IMR-90 (cell line): ENCODE results near the gene PHOSPHO1. TPM values are rescaled to one million over a fixed set of nuclear protein-coding genes. Genes with fewer than 3 reads are reported as not detected.
"Not testable (repeated sequence)": the region's sequence is repeated elsewhere in the genome, so short reads cannot be mapped to it uniquely, and the experiment has no call there.

Experiments used
- ATAC-seq: fragments of 200-7000 bp; cut with Tn5 transposase; 2 replicates; pipeline ENCODE4 v1.9.1; 2020; ENCODE audit warnings: low read depth, mild to moderate bottlenecking, moderate library complexity
- BruUV-seq: library from RNA; stranded (reverse); fragments of 400-500 nt; replicated peaks from 2 replicates; lab custom pipeline; 2021; lab: Mats Ljungman, UMichigan
- CTCF ChIA-PET: fragments of 300-600 bp; formaldehyde crosslinking; extraction: SDS; loops from one replicate; lab custom pipeline; 2021; ENCODE audit warnings: antibody characterized with exemption; lab: Yijun Ruan, JAX
- POLR2A ChIA-PET: fragments of 300-600 bp; sonication (Branson Sonifier 250); formaldehyde crosslinking; loops from one replicate; lab custom pipeline; 2022; ENCODE audit warnings: antibody characterized with exemption; ENCODE audit not compliant: unreplicated experiment; lab: Charles Lee
- DNase-seq: peaks from one replicate; pipeline ENCODE4 v3.0.0; 2013
- H2AFZ ChIP-seq: replicated peaks from 2 replicates; pipeline ENCODE3; 2013; ENCODE audit warnings: low read length, mild to moderate bottlenecking; ENCODE audit not compliant: poor library complexity
- H2AK5ac ChIP-seq: 2 replicates; pipeline ENCODE4 v1.6.1; 2013; ENCODE audit warnings: low read depth, low read length, inconsistent platforms
- H2AK9ac ChIP-seq: replicated peaks from 2 replicates; pipeline ENCODE3; 2013; ENCODE audit warnings: mild to moderate bottlenecking, low read depth, low read length, moderate library complexity; ENCODE audit not compliant: poor library complexity
- H2BK120ac ChIP-seq: 2 replicates; pipeline ENCODE4 v1.6.1; 2013; ENCODE audit warnings: low read depth, low read length, inconsistent platforms
- H2BK15ac ChIP-seq: 3 replicates; pipeline ENCODE4 v1.6.1; 2013; ENCODE audit warnings: low read depth, low read length, inconsistent platforms
- H2BK20ac ChIP-seq: 2 replicates; pipeline ENCODE4 v1.6.1; 2013; ENCODE audit warnings: low read depth, mild to moderate bottlenecking, inconsistent platforms, low read length, moderate library complexity
- H2BK5ac ChIP-seq: 2 replicates; pipeline ENCODE4 v1.6.1; 2013; ENCODE audit warnings: mild to moderate bottlenecking, low read depth, low read length, inconsistent platforms; ENCODE audit not compliant: poor library complexity, severe bottlenecking
- H3K14ac ChIP-seq: replicated peaks from 2 replicates; pipeline ENCODE4 v1.6.1; 2013; ENCODE audit warnings: low read depth, low read length, inconsistent platforms
- H3K18ac ChIP-seq: 2 replicates; pipeline ENCODE4 v1.6.1; 2013; ENCODE audit warnings: low read depth, low read length, control low read depth
- H3K23ac ChIP-seq: 2 replicates; pipeline ENCODE4 v1.6.1; 2013; ENCODE audit warnings: low read depth, low read length, inconsistent platforms
- H3K27ac ChIP-seq: 2 replicates; pipeline ENCODE4 v1.5.1; 2013; ENCODE audit warnings: mild to moderate bottlenecking, control low read depth, low read length; ENCODE audit not compliant: insufficient read depth
- H3K27me3 ChIP-seq: 2 replicates; pipeline ENCODE4 v1.6.1; 2013; ENCODE audit warnings: low read length; ENCODE audit not compliant: control insufficient read depth, insufficient read depth
- H3K36me3 ChIP-seq: 2 replicates; pipeline ENCODE4 v1.6.1; 2013; ENCODE audit warnings: low read length, mixed read lengths; ENCODE audit not compliant: control insufficient read depth, insufficient read depth
- H3K4ac ChIP-seq: 2 replicates; pipeline ENCODE4 v1.6.1; 2013; ENCODE audit warnings: low read depth, low read length, inconsistent platforms
- H3K4me1 ChIP-seq: 2 replicates; pipeline ENCODE4 v1.6.1; 2013; ENCODE audit warnings: low read length, mixed read lengths; ENCODE audit not compliant: control insufficient read depth, insufficient read depth
- H3K4me2 ChIP-seq: 2 replicates; pipeline ENCODE4 v1.6.1; 2013; ENCODE audit warnings: low read depth, mild to moderate bottlenecking, control low read depth, low read length, moderate library complexity
- H3K4me3 ChIP-seq: 2 replicates; pipeline ENCODE4 v1.5.1; 2013; ENCODE audit warnings: low read depth, mild to moderate bottlenecking, control low read depth, low read length, moderate library complexity; ENCODE audit not compliant: insufficient read depth
- H3K56ac ChIP-seq: 2 replicates; pipeline ENCODE4 v1.6.1; 2013; ENCODE audit warnings: low read length, inconsistent platforms; ENCODE audit not compliant: insufficient read depth; ENCODE audit errors: extremely low read depth
- H3K79me1 ChIP-seq, 2 experiments: 2 replicates each; pipeline ENCODE4 v1.6.1; 2013; ENCODE audit warnings: low read length in 2 of 2, inconsistent platforms in 1 of 2, low read depth in 1 of 2
- H3K9ac ChIP-seq: 2 replicates; pipeline ENCODE4 v1.6.1; 2013; ENCODE audit warnings: low read depth, low read length, control low read depth
- H3K9me1 ChIP-seq: 2 replicates; pipeline ENCODE4 v1.6.1; 2013; ENCODE audit warnings: low read length, inconsistent platforms; ENCODE audit not compliant: insufficient read depth
- H3K9me3 ChIP-seq: 2 replicates; pipeline ENCODE4 v1.6.1; 2013; ENCODE audit warnings: low read length; ENCODE audit not compliant: control insufficient read depth, insufficient read depth
- H4K20me1 ChIP-seq: 2 replicates; pipeline ENCODE4 v1.6.1; 2013; ENCODE audit warnings: low read length, inconsistent platforms; ENCODE audit not compliant: insufficient read depth
- H4K5ac ChIP-seq: 2 replicates; pipeline ENCODE4 v1.6.1; 2013; ENCODE audit warnings: mild to moderate bottlenecking, low read depth, low read length, control low read depth
- H4K8ac ChIP-seq, 2 experiments: 2 replicates each; pipeline ENCODE4 v1.6.1; 2013; ENCODE audit warnings: low read depth in 2 of 2, low read length in 2 of 2, control low read depth in 1 of 2, inconsistent platforms in 1 of 2
- H4K91ac ChIP-seq: 2 replicates; pipeline ENCODE4 v1.6.1; 2013; ENCODE audit warnings: low read depth, low read length, inconsistent platforms; ENCODE audit not compliant: insufficient read depth
- WGBS, 2 experiments: methylation state at CpG; one replicate each; pipeline versions ENCODE4 v1.1.5 to v1.1.7; 2013; ENCODE audit warnings: missing lambda C conversion rate in 2 of 2; ENCODE audit not compliant: insufficient read length in 1 of 2; ENCODE audit errors: extremely low coverage in 2 of 2; 5-methylcytosine and 5-hydroxymethylcytosine counted together
- dilution Hi-C: fragments of 300-500 bp; cut with HindIII; formaldehyde crosslinking; loops from one replicate; pipeline ENCODE4 v1.14.3; 2018; ENCODE audit warnings: low sequenced_read_pairs; ENCODE audit not compliant: unreplicated experiment
- in situ Hi-C: fragments of 300-500 bp; cut with MboI; formaldehyde crosslinking; loops from 3 replicates; pipeline ENCODE4 v1.14.3; 2019; ENCODE audit warnings: low sequenced_read_pairs, inconsistent platforms, mixed read lengths
- intact Hi-C: fragments of 100-400 bp; cut with micrococcal nuclease; formaldehyde crosslinking; loops from 2 replicates; pipeline ENCODE4 v1.10.0; 2022
- polyA plus RNA-seq, 3 experiments: library from polyadenylated mRNA; depleted of rRNA; stranded (reverse); fragments of >200 nt; gene quantifications; 2 replicates each; pipeline ENCODE4 v1.2.3, GENCODE V29; 2012; ENCODE audit warnings: low replicate concordance in 1 of 3
- total RNA-seq: library from RNA; depleted of rRNA; stranded (reverse); fragments of >200 nt; gene quantifications from 2 replicates; pipeline ENCODE4 v1.2.3, GENCODE V29; 2012

PHOSPHO1 gene
- total and polyA plus RNA-seq, 2 of the 4 experiments (the other 2 are of a cell fraction): under 0.01 to 0.48 TPM

DNA sequence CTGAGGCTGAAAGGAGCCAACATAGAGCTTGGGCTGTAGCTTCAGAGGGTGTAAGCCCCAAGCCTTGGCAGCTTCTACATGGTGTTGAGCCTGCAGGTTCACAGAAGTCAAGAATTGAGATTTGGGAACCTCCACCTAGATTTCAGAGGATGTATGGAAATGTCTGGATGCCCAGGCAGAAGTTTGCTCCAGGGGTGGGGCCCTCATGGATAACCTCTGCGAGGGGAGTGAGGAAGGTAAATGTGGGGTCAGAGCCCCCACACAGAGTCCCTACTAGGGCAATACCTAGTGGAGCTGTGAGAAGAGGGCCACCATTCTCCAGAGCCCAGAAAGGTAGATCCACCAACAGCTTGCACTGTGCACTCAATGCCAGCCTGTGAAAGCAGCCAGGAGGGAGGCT, 45.2 kb downstream of the PHOSPHO1 start:
- H2BK15ac ChIP-seq, H3K4me1 ChIP-seq, H3K23ac ChIP-seq, H3K36me3 ChIP-seq, H4K8ac ChIP-seq, POLR2A ChIA-PET, H3K4me2 ChIP-seq, DNase-seq, H2BK20ac ChIP-seq, BruUV-seq, H3K27ac ChIP-seq, H3K79me1 ChIP-seq, dilution Hi-C loops, H2BK5ac ChIP-seq, in situ Hi-C loops, CTCF ChIA-PET, H2AFZ ChIP-seq, H4K91ac ChIP-seq, H3K56ac ChIP-seq, H3K9ac ChIP-seq, H3K4me3 ChIP-seq, H3K9me1 ChIP-seq, H3K4ac ChIP-seq, H2AK9ac ChIP-seq, ATAC-seq, H3K27me3 ChIP-seq, H2BK120ac ChIP-seq, H4K5ac ChIP-seq, H2AK5ac ChIP-seq, H3K14ac ChIP-seq, H3K18ac ChIP-seq, H4K20me1 ChIP-seq: not testable (repeated sequence)
- WGBS, 2 experiments: no CpG with 5 or more reads among the region's 1 CpG
- intact Hi-C loops: loop anchor here (10.0 kb wide), 1 partner anchor 121 kb away; no protein-coding TSS in a partner anchor
- peaks cover 17% of the 10 kb centered on the region for H3K9me3 ChIP-seq

GRCh38 chr17:49184522-49184921, 46.1 kb downstream of the PHOSPHO1 start:
- intact Hi-C loops: loop anchor here (10.0 kb wide), 1 partner anchor 120 kb away; no protein-coding TSS in a partner anchor

More at GRCh38 chr17:49184522-49184921, 46.1 kb downstream of the PHOSPHO1 start:
- H3K4me2 ChIP-seq, H3K23ac ChIP-seq, H3K14ac ChIP-seq, H3K27me3 ChIP-seq, DNase-seq, H3K18ac ChIP-seq, H4K5ac ChIP-seq, H3K9ac ChIP-seq, H3K36me3 ChIP-seq, H3K4me1 ChIP-seq, POLR2A ChIA-PET, H3K27ac ChIP-seq, H3K56ac ChIP-seq, ATAC-seq, in situ Hi-C loops, BruUV-seq, H4K91ac ChIP-seq, H2BK120ac ChIP-seq, H4K20me1 ChIP-seq, H3K4me3 ChIP-seq, H2BK15ac ChIP-seq, H3K4ac ChIP-seq, H3K79me1 ChIP-seq, H2AFZ ChIP-seq, H2BK5ac ChIP-seq, H3K9me1 ChIP-seq, dilution Hi-C loops, H2BK20ac ChIP-seq, H2AK9ac ChIP-seq, H4K8ac ChIP-seq, H2AK5ac ChIP-seq, CTCF ChIA-PET: not testable (repeated sequence)
- H3K9me3 ChIP-seq: peaks cover 17% of the 10 kb centered on the region
